HG03025 (cell line): ENCODE data around the gene SMOC2.
"Not testable (repeated sequence)": the region's sequence is repeated elsewhere in the genome, so short reads cannot be mapped to it uniquely, and the experiment has no call there.

ENCODE experiments used
- ATAC-seq: cut with Tn5 transposase; IDR thresholded peaks from one replicate; pipeline ENCODE4 v1.9.1; 2021; ENCODE audit warnings: mild to moderate bottlenecking, moderate library complexity; ENCODE audit not compliant: unreplicated experiment, low FRiP score

SMOC2 gene

GRCh38 chr6:168590406-168590805 is 149.4 kb downstream of the SMOC2 start:
- no peak for ATAC-seq

- no peak for ATAC-seq
Measured at GRCh38 chr6:168596344-168596743, 155.4 kb downstream of the SMOC2 start.

GRCh38 chr6:168597471-168597875 is 156.5 kb downstream of the SMOC2 start:
- no peak for ATAC-seq

- ATAC-seq = no peak
Measured at GRCh38 chr6:168598251-168599117, 157.5 kb downstream of the SMOC2 start.

- ATAC-seq = no peak
Measured at GRCh38 chr6:168599118-168599494, 158.1 kb downstream of the SMOC2 start.

GRCh38 chr6:168599769-168600330 is 158.9 kb downstream of the SMOC2 start:
- ATAC-seq = no peak

- ATAC-seq = no peak
Measured at GRCh38 chr6:168600381-168600780, 159.4 kb downstream of the SMOC2 start.

- no peak for ATAC-seq
Measured at GRCh38 chr6:168601111-168601510, 160.1 kb downstream of the SMOC2 start.

GRCh38 chr6:168601546-168601945 is 160.6 kb downstream of the SMOC2 start:
- no peak for ATAC-seq

- ATAC-seq = no peak
Measured at GRCh38 chr6:168602576-168602975, 161.6 kb downstream of the SMOC2 start.

GRCh38 chr6:168603234-168603633 is 162.2 kb downstream of the SMOC2 start:
- ATAC-seq = no peak

GRCh38 chr6:168605964-168606363 is 165.0 kb downstream of the SMOC2 start:
- no peak for ATAC-seq

- no peak for ATAC-seq
Measured at GRCh38 chr6:168606722-168607121, 165.7 kb downstream of the SMOC2 start.

GRCh38 chr6:168607272-168608112 is 166.5 kb downstream of the SMOC2 start:
- no peak for ATAC-seq

- ATAC-seq = no peak
Measured at GRCh38 chr6:168608113-168608400, 167.1 kb downstream of the SMOC2 start.

- no peak for ATAC-seq
Measured at GRCh38 chr6:168609026-168609685, 168.2 kb downstream of the SMOC2 start.

- ATAC-seq = no peak
Measured at GRCh38 chr6:168609914-168610490, 169.0 kb downstream of the SMOC2 start.

- ATAC-seq = not testable (repeated sequence)
Measured at GRCh38 chr6:168610966-168611365, 170.0 kb downstream of the SMOC2 start.

- ATAC-seq = no peak
Measured at GRCh38 chr6:168611691-168612090, 170.7 kb downstream of the SMOC2 start.

- no peak for ATAC-seq
Measured at GRCh38 chr6:168612586-168612985, 171.6 kb downstream of the SMOC2 start.

- no peak for ATAC-seq
Measured at GRCh38 chr6:168615837-168616236, 174.9 kb downstream of the SMOC2 start.
